ENCODE results near the gene GPSM3. TPM values are rescaled to one million over a fixed set of nuclear protein-coding genes. Genes with fewer than 3 reads are reported as not detected.

GPSM3 gene
- total RNA-seq, 4 donors from 2014 or later = 5.7 to 17.4 (median 8.6) TPM

DNA sequence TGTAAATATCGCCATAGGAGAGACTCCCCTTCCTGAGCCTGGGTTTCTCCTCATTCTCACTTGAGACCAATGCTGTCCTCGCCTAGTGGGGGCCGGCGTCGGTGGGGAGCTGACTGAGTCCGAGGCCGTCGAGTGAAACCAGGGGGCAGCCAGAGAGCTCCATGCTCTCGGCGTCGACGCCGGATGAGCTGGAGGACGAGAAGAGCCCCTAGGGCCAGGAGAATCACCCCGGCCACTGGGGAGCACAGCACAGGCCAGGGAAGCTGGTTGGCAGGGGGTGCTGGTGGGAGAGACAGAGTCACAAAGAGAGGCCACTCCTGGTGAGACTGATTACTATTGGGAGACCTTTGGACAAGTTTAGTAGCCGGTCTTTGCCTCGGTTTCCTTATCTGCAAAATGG lies 6.4 kb upstream of the GPSM3 start:
- no peak for DNase-seq (ENCODE audit: extremely low spot score)
- intact Hi-C loops (cut with DNase I) = loop anchor here (5.0 kb wide), 2 partner anchors 43 to 778 kb away; no protein-coding TSS in a partner anchor
- H3K4me1 ChIP-seq = peaks cover 20 to 27% (median 22%) of the 10 kb centered on the region in 4 donors

DNA sequence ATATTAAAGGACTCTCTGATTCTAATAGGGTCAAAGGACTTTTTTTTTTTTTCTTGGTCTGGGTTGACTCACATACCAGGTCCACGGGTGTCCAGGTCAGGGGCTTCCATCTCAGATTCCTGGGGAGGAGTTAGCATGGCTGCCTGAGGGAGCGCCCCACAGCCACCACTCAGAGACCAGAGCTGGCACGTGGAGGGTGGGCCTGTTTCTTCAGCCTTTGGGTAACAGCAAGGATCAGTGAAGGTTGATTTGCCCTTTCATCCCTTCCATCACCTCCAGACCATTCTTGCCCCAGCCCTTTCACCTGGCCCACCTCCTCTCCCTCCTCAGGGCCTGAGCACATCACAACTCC lies 5.9 kb upstream of the GPSM3 start:
- H3K4me3 ChIP-seq = no peak overlapping the region
- 79% methylated on average over 2 of the region's 3 CpGs for WGBS
- TF ChIP-seq EP300 (IDR thresholded peaks at IDR 0.05) (no peak), POLR2AphosphoS5 (IDR thresholded peaks at IDR 0.05) (no peak), POLR2A (IDR thresholded peaks at IDR 0.05; ENCODE audit: low read depth) (no peak)
- TF ChIP-seq, protein P1, sequence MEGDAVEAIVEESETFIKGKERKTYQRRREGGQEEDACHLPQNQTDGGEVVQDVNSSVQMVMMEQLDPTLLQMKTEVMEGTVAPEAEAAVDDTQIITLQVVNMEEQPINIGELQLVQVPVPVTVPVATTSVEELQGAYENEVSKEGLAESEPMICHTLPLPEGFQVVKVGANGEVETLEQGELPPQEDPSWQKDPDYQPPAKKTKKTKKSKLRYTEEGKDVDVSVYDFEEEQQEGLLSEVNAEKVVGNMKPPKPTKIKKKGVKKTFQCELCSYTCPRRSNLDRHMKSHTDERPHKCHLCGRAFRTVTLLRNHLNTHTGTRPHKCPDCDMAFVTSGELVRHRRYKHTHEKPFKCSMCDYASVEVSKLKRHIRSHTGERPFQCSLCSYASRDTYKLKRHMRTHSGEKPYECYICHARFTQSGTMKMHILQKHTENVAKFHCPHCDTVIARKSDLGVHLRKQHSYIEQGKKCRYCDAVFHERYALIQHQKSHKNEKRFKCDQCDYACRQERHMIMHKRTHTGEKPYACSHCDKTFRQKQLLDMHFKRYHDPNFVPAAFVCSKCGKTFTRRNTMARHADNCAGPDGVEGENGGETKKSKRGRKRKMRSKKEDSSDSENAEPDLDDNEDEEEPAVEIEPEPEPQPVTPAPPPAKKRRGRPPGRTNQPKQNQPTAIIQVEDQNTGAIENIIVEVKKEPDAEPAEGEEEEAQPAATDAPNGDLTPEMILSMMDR (IDR thresholded peaks at IDR 0.05) = no peak
- intact Hi-C loops (cut with DNase I) = loop anchor here (5.0 kb wide), 2 partner anchors 44 to 779 kb away; no protein-coding TSS in a partner anchor
- DNase-seq (ENCODE audit: extremely low spot score) = no peak
- H3K4me1 ChIP-seq = peaks cover 21 to 28% (median 23%) of the 10 kb centered on the region in 4 donors
- peaks cover 0 to 20% (median 0%) of the 10 kb centered on the region in 4 donors for H3K27me3 ChIP-seq
- H3K27ac ChIP-seq (replicated peaks in 1 of 4) = no peak overlapping the region
- H3K9me3 ChIP-seq = no peaks in the 10 kb centered on the region
- peaks cover 0 to 50% (median 2%) of the 10 kb centered on the region in 4 donors for H3K36me3 ChIP-seq

More for the DNA sequence above, 6.4 kb upstream of the GPSM3 start:
- 86% methylated on average over 17 of the region's 17 CpGs for WGBS
- H3K9me3 ChIP-seq = no peaks in the 10 kb centered on the region
- H3K4me3 ChIP-seq = no peak overlapping the region
- H3K27me3 ChIP-seq = peaks cover 0 to 25% (median 0%) of the 10 kb centered on the region in 4 donors
- H3K27ac ChIP-seq (replicated peaks in 1 of 4) = no peak overlapping the region
- TF ChIP-seq, protein P1 (IDR thresholded peaks at IDR 0.05) = no peak
- TF ChIP-seq POLR2A (IDR thresholded peaks at IDR 0.05; ENCODE audit: low read depth) = no peak
- no peak for TF ChIP-seq POLR2AphosphoS5 (IDR thresholded peaks at IDR 0.05)
- no peak for TF ChIP-seq EP300 (IDR thresholded peaks at IDR 0.05)
- H3K36me3 ChIP-seq = peaks cover 0 to 55% (median 2%) of the 10 kb centered on the region in 4 donors

DNA sequence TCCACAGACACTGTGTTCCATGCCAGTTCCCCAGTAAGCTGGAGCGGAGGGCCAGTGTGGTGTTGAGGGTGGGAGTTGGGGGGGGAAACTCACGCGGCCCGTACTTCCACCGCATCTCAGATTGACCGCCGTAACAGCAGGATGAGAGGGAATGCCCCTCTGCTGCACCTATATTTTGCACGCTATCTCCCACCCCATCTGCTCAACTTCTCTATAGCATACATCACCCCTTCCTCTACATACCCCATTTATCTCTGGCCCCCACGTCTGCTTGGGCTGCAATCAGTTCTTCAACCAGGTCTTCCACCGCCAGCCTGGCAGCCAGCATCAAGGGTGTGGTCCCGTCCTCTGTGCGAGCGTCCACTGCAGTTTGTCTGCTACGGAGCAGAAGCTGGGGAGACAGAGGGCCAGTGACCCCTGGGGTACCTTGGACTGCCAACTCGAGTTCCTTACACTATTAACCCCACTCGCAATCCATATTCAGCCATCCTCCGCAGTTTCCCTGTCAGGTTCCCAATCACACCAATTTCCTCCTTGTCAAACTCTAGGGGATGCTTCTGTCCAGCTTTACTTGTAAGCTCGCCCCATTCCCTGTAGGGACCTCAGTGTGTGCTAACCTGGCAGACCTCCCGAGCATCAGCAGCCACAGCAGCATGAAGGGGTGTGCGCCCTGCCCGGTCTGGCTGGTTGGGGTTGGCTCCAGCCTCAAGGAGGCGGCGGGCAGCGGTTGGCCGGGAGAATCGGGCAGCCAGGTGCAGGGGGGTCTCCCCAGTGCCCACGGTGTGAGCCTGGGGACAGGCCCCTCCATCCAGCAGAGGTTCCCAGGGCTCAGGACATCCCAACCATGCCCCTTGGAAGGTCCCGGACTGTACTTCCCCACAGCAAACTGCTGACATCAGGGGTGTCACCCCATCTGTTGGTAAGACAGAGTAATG lies 4.5 kb upstream of the GPSM3 start:
- Histone ChIP-seq H3K27ac (replicated peaks in 1 of 4) (peak overlapping the region; percentile 94 to 100 (median 96)), H3K9me3 (no peaks in the 10 kb centered on the region), H3K36me3 (peaks cover 0 to 36% (median 0%) of the 10 kb centered on the region in 4 donors), H3K4me1 (peaks cover 32 to 42% (median 35%) of the 10 kb centered on the region in 4 donors), H3K4me3 (peak overlapping the region; percentile 65 to 95 (median 78)), H3K27me3 (peaks cover 0 to 15% (median 0%) of the 10 kb centered on the region in 4 donors)
- intact Hi-C loops (cut with DNase I) = loop anchor here (5.0 kb wide), 2 partner anchors 45 to 780 kb away; no protein-coding TSS in a partner anchor
- 25% methylated on average over 25 of the region's 28 CpGs for WGBS
- TF ChIP-seq EP300 (IDR thresholded peaks at IDR 0.05) (no peak), POLR2A (IDR thresholded peaks at IDR 0.05; ENCODE audit: low read depth) (no peak), POLR2AphosphoS5 (IDR thresholded peaks at IDR 0.05) (no peak)
- TF ChIP-seq, protein P1 (IDR thresholded peaks at IDR 0.05) = no peak
- no peak for DNase-seq (ENCODE audit: extremely low spot score)

DNA sequence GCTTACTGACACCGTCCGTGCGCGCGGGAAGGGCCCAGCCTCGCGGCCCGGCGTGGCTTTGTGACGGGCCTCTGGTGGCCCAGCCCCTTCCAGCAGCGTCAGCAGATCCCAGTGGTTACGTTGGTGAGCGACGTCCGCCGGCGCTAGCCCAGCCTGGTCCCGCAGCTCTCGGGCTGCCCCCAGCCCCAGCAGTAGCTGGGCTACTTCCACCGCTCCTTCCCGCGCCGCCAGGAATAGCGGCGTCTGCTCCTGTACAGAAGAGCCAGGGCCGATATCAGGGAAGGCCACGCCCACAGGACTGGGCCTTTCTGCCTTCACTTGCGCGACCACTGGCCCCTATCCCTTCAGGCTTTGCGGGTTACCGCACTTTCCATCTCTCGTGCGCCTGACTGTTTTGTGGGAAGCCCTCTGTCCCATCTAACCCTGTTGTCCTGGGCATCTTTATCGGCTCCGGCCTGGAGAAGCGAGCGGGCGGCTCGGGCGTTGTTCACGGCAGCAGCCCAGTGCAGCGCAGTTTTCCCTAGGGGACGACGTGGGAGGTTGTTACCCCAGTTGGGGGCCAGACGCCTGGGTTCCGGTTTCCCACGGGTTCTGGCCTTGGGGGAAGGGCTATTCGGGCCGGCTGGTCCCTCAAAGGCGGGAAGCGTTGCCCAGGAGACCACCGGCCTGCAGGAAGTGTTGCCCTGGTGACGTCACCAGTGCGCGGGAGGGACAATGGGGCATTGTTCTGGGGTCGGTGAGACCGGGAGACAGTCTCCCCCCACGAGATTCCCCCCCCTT lies 3.6 kb upstream of the GPSM3 start:
- H3K36me3 ChIP-seq = peaks cover 0 to 27% (median 0%) of the 10 kb centered on the region in 4 donors
- TF ChIP-seq POLR2A (IDR thresholded peaks at IDR 0.05; ENCODE audit: low read depth) (peak; percentile 98), EP300 (IDR thresholded peaks at IDR 0.05) (peak; percentile 77), POLR2AphosphoS5 (IDR thresholded peaks at IDR 0.05) (peak; percentile 94 to 100)
- TF ChIP-seq, protein P1 (IDR thresholded peaks at IDR 0.05) = no peak
- H3K4me1 ChIP-seq = peaks cover 39 to 49% (median 43%) of the 10 kb centered on the region in 4 donors
- H3K9me3 ChIP-seq = no peaks in the 10 kb centered on the region
- intact Hi-C loops (cut with DNase I) = loop anchor here (5.0 kb wide), 2 partner anchors 46 to 781 kb away; no protein-coding TSS in a partner anchor
- H3K4me3 ChIP-seq = peak overlapping the region; percentile 65 to 95 (median 78)
- WGBS = 0% methylated on average over 16 of the region's 58 CpGs
- DNase-seq (ENCODE audit: extremely low spot score) = peak; percentile 97
- H3K27ac ChIP-seq (replicated peaks in 1 of 4) = peak overlapping the region; percentile 94 to 100 (median 96)
- H3K27me3 ChIP-seq = peaks cover 0 to 6% (median 0%) of the 10 kb centered on the region in 4 donors
